PC-3 (cell line): ENCODE results near the gene OR52E2.

ENCODE experiments used
- CTCF ChIP-seq: fragments of 300-600 bp; sonication (generic); conservative IDR thresholded peaks from 2 replicates; pipeline ENCODE4 v1.5.1; 2017; ENCODE audit warnings: antibody characterized with exemption, low read depth, mild to moderate bottlenecking, low read length
- EZH2phosphoT487 ChIP-seq: fragments of 300-600 bp; sonication (generic); IDR thresholded peaks from 2 replicates; pipeline ENCODE4 v1.6.1; 2018; ENCODE audit warnings: mild to moderate bottlenecking, antibody characterized with exemption, low read length, borderline replicate concordance

DNA sequence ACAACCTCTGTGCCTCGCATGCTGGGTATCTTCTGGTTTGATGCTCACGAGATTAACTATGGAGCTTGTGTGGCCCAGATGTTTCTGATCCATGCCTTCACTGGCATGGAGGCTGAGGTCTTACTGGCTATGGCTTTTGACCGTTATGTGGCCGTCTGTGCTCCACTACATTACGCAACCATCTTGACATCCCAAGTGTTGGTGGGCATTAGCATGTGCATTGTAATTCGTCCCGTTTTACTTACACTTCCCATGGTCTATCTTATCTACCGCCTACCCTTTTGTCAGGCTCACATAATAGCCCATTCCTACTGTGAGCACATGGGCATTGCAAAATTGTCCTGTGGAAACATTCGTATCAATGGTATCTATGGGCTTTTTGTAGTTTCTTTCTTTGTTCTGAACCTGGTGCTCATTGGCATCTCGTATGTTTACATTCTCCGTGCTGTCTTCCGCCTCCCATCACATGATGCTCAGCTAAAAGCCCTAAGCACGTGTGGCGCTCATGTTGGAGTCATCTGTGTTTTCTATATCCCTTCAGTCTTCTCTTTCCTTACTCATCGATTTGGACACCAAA, 12.6 kb downstream of the OR52E2 start:
- TF ChIP-seq CTCF (no peak), EZH2phosphoT487 (no peak)
